HG03196 (cell line): ENCODE data around the gene SNED1.
"Not testable (repeated sequence)": the region's sequence is repeated elsewhere in the genome, so short reads cannot be mapped to it uniquely, and the experiment has no call there.

Experiments used
- ATAC-seq: cut with Tn5 transposase; IDR thresholded peaks from one replicate; pipeline ENCODE4 v1.9.1; 2021; ENCODE audit not compliant: unreplicated experiment

Gene SNED1

DNA sequence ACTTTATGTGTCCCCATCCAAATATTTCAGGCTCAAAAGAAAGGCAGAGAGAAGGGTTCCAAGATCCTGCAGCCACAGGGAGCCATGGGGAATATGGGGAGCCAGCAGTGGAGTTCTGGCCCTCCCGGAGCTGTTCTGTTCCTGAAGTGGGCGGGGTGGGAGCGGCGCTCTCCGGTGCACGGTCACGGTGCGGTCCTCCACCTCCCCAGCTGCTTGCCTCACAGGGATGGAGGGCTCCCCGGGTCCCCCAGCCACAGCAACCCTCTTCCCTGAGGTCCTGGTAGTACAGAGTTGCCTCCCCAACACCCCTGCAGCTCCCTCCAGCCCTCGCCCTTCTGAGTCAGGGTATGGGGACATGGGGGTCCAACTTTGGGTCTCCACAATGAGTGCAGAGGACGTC is 26.2 kb upstream of the SNED1 start:
- no peak for ATAC-seq

- ATAC-seq = no peak
Measured at GRCh38 chr2:240972636-240973521, 25.5 kb upstream of the SNED1 start.

DNA sequence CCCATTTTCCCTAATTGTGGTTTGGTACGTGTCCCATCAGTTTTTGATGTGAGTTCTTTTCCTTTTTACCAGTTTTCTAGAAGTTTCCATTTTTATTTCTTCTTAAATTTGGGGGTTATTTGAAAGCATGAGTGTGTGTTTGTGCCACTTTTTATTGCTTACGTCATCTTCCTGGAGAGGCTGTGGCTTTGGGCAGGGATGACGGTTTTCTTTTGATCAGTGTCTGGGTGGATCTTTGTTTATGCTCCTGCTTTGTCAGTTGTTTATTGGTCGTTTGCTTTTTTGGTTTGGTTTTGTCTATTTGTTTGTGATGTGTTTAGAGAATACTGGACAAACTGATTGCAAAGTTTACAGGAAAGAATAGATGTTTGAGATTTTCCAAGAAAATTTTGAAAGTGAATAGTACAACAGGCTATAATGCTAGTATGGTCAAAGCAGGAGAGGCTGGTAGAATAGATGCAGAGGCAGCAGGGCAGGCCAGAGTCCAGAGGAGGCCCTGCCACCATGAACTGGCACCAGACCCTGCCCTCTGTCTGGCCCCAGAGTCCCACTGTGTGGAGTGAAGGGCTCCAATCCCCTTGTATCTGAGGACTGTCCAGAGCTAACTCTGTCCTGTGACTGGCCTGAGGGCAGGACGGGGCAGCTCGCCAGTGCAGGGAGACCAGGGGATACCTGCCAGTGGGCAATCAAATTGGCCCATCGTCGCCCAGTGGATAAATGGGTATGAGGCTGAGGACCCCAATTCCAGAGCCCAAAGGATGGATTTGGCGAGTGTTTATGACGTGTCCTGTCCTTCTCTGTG is 23.4 kb upstream of the SNED1 start:
- ATAC-seq = no peak

DNA sequence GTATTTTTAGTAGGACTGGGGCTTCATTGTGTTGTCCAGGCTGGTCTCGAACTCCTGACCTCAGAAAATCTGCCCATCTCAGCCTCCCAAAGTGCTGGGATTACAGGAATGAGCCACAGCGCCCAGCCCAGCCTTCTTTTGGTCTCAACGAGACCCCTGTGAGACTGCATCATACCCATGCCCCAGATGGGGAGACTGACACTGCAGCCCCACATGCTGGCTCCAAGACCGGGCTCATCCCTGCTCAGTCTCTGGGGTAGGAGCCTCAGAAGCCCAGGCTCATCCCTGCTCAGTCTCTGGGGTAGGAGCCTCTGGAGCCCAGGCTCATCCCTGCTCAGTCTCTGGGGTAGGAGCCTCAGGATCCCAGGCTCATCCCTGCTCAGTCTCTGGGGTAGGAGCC is 22.5 kb upstream of the SNED1 start:
- ATAC-seq = not testable (repeated sequence)

GRCh38 chr2:240981280-240981679 is 17.1 kb upstream of the SNED1 start:
- no peak for ATAC-seq

DNA sequence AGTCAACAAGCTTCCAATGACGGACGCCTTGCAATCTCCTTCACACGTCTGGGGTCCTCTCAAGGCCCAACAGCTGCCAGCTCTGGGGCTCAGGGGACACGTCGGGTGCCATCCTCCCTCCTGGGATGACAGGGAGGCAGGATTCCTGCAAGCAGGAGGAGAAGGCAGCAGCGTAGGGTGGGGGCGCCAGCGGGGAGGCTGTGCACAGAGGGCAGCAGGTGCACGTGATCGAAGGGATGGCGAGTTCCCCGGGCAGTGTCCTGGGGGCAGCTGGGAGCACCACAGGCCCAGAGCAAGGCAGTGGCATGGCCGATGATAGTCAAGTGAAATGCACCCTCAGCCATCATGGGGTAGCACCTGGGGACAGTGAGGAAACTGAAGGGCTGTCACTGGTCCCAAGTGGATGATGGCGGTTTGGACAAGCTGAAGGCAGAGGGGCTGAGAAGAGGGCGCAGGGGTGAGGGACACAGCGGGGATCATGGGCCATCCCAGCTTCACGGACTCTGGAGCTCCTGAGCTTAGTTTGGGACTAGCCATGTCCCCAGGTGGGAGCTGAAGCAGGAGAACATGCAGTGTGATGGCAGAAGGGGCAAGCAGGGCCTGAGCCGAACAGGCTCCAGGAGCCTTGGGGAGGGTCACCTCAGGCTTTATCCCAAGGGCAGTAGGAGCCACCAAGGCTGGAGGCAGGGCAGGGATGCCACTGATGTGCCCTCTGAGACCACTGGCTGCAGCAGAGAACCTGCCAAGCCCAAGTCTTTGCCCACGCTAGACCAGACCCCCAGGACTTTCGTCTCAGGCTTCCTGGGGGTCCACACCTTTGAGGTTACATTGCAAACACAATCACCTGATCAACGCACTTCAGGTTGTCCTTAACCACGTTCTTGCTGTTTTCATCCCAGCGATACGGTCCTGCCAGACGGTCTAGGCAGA is 16.3 kb upstream of the SNED1 start:
- no peak for ATAC-seq

DNA sequence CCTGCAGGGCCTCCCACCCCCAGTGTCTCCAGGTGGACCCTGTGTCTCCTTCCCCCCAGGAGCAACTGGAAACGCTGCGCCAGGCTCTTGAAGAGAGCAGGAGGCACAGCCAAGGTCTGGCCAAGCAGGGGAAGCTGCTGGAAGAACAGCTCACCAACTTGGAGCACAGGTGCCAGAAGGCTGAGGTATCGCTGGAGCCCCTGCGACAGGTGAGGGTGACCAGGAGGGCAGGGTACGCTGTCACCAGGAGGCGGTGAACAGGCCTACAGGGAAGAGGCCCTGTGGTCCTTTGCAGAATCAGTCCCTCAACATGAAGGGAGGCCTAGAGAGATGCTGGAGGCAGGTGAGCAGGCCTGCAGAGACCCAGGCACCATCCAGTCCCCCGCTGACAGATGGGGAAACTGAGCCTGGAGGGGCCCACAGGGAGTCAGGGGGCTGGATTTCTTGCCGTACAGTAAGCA is 15.6 kb upstream of the SNED1 start:
- ATAC-seq = no peak

DNA sequence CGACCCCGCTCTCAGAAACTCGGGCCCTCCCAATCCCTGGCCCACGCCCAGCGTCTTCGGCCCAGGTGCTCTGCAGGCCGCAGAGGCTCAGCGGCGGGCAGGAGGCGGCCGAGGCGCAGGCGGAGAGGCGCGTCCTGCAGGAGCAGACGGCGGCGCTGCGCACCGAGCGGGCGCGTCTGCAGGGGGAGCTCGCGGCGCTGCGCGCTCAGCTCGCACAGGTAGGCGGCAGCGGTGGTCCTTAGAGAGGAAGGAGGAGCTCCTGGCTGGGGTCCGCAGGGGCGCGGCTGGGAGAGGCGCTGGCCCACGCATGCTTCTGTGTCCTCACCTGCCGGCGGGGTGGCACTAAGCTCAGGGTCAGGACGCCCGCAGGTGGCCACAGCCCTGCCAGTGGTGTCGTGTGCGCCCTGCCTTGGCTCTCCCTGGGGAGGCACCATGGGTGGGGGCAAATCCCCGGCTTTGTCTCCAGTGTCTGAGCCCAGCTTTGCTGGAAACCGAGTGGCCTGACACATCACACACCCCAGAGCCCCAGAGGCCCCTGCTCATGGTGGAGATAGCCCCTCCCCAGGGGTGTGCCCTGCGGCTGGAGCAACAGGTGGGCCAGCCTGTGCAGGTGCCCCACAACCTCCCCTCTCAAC is 14.9 kb upstream of the SNED1 start:
- ATAC-seq = no peak

- no peak for ATAC-seq
Measured at GRCh38 chr2:240983996-240984498, 14.4 kb upstream of the SNED1 start.

GRCh38 chr2:240985881-240986786 is 12.3 kb upstream of the SNED1 start:
- no peak for ATAC-seq

GRCh38 chr2:240986787-240987411 is 11.5 kb upstream of the SNED1 start:
- no peak for ATAC-seq

- ATAC-seq = no peak
Measured at GRCh38 chr2:240987588-240987987, 10.8 kb upstream of the SNED1 start.

DNA sequence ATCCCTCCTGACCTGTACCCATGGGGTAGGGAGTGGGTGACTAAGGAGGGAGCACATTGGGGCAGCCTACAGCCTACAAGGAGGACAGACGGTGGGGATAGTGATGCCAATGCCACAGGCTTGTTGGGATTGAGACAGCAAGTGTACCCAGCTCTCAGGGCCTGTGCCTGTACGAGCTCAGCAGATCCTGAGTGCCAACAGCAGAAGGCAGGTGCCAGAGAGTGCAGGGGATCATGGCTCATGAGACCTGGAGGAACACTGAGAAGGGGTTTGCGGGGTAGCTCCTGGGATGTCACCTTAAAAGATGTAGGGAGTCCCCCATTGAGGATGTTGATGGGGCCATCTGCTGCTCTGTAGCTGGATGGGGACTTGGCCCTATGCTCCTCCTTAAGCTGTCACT is 10.3 kb upstream of the SNED1 start:
- ATAC-seq = no peak

GRCh38 chr2:240988571-240989271 is 9.7 kb upstream of the SNED1 start:
- ATAC-seq = no peak

DNA sequence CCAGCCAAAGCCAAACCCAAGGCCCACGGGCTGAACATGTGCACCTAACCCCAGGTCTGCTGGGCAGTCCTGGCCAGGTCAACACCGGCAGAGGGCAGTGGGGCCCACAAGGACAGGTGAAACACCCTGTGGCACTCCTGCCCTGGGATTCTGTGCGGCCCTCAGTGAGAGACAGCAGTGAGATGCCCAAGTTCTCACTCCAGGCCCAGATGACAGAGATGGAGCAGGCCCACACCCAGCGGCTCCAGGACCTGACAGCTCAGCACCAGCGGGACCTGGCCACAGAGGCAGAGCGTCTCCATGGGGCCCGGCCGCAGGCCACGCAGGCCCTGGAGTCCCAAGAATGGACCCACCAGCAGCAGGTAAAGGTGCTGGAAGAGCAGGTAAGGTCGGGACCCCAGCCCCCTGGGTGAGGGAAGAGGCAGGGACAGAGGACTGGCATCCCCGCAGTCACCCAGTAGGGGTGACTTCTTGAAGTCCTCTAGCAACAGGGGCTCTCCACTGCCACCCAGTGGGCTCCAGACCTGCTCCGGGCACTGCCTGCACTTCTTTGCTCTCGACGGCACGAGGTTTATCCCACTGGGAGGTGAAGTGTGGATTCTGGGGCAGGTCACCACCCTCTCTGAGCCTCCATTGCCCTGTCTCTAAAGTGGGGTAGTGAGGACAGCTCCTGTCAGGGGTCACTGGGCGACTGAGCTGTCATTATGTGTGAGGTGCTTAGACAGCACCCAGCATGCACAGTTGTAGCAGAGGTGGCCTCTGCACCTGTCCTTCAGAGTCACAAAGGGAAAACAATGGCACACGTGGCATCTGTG is 8.8 kb upstream of the SNED1 start:
- no peak for ATAC-seq

- ATAC-seq = no peak
Measured at GRCh38 chr2:240990266-240990529, 8.2 kb upstream of the SNED1 start.

GRCh38 chr2:240990726-240991377 is 7.6 kb upstream of the SNED1 start:
- no peak for ATAC-seq
